ENCODE measurements around the gene MYH10. TPM values are rescaled to one million over a fixed set of nuclear protein-coding genes. Genes with fewer than 3 reads are reported as not detected.

MYH10 gene
- total RNA-seq, result 49.7 TPM
- long read RNA-seq, full-length matches to known transcripts, result 10 of 38 reads
- long read RNA-seq, partial matches to known transcripts, result 20 of 38 reads
- long read RNA-seq, other reads (novel, unspliced or antisense), result 8 of 38 reads

DNA sequence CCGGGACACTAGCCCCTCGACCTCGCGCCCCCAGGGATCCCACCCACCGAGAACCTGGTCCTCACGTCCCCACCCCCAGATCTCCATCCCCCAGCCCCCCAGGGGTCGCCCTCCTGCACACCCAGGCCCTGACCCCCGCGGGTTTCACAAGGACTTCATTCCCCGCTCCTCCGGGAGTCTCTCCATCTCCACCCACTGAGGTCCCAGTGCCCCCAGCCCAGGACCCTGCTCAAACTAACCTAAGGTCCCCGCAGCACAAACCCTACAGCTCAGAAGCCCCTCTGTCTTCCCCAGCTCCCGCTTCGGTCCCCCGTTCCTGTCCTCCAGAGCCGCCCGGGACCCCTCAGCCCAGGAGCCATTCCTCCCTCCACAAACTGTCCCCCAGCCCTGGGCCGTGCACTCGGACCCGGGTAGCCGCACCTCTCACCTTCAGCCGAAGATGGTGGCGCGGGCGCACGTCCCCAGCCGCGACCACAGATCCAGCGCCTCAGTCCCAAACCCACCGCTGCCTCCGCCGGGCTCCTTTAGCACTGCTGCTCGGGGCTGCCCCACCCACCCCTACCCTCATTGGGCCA is at the start of gene MYH10:
Gene MYH10, minus strand, starts transcription at position 499 of the 575 bp plus-strand sequence. CDS start 7,479 bp downstream, outside the sequence.
- H3K9me3 ChIP-seq (replicated peaks), result no peaks in the 10 kb centered on the region

DNA sequence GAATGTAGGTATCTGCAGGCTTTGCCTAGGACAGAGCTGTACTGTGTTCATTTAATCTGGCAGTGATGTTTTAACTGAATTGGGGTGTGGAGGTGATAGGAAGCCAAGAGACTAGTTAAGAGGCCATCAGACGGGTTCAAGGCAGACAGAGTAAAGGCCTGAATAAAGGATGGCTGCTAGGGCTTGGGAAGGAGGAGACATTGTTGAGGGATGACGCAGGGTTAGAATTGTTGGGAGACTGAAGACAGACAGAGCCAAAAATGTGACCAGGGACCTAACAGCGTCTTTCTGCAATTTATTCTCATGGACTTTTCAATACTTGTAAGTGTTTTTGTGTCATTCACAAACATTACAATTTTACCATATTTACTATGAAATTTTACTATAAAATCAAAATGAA is 48.6 kb upstream of the MYH10 start:
- Histone ChIP-seq H3K4me1 (peaks cover 28% of the 10 kb centered on the region), H3K27ac (replicated peaks) (no peak overlapping the region), H3K9me3 (replicated peaks) (peaks cover 8% of the 10 kb centered on the region), H3K36me3 (no peaks in the 10 kb centered on the region), H3K27me3 (ENCODE audit: low read depth) (no peaks in the 10 kb centered on the region), H3K4me3 (no peak overlapping the region)
- DNase-seq, result no peak
- TF ChIP-seq, protein P1, sequence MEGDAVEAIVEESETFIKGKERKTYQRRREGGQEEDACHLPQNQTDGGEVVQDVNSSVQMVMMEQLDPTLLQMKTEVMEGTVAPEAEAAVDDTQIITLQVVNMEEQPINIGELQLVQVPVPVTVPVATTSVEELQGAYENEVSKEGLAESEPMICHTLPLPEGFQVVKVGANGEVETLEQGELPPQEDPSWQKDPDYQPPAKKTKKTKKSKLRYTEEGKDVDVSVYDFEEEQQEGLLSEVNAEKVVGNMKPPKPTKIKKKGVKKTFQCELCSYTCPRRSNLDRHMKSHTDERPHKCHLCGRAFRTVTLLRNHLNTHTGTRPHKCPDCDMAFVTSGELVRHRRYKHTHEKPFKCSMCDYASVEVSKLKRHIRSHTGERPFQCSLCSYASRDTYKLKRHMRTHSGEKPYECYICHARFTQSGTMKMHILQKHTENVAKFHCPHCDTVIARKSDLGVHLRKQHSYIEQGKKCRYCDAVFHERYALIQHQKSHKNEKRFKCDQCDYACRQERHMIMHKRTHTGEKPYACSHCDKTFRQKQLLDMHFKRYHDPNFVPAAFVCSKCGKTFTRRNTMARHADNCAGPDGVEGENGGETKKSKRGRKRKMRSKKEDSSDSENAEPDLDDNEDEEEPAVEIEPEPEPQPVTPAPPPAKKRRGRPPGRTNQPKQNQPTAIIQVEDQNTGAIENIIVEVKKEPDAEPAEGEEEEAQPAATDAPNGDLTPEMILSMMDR (IDR thresholded peaks at IDR 0.05; ENCODE audit: borderline replicate concordance), result no peak
- intact Hi-C loops (cut with micrococcal nuclease), result no loop called here

More for the DNA sequence above, at the start of gene MYH10:
- H3K4me3 ChIP-seq, result peak within 1 kb of the TSS; percentile 91
- intact Hi-C loops (cut with micrococcal nuclease), result no loop called here
- no peak for DNase-seq
- H3K4me1 ChIP-seq, result peaks cover 49% of the 10 kb centered on the region
- no peaks in the 10 kb centered on the region for H3K27me3 ChIP-seq (ENCODE audit: low read depth)
- no peaks in the 10 kb centered on the region for H3K36me3 ChIP-seq
- H3K27ac ChIP-seq (replicated peaks), result peak within 1 kb of the TSS; percentile 94
- TF ChIP-seq, protein P1 (IDR thresholded peaks at IDR 0.05; ENCODE audit: borderline replicate concordance), result no peak

DNA sequence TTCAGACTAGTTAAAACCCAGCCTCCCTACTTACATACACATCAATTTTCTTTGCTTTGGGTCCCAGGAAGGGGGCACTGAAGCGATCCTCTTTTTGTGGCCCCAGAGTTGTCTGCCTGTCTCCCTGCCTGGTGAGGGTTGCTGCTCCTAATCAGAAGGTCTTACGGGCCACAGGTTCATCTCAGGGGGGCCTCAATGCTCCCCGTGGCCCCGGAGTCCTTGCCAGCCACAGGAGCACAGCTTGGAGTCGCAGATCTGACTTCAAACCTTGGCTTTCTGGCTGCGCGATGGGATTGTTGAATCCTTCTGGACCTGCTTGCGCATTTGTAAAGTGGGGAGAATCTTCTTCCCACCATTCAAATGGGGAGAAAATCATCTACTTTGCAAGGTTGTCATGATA is 44.8 kb upstream of the MYH10 start:
- Histone ChIP-seq H3K4me3 (no peak overlapping the region), H3K36me3 (no peaks in the 10 kb centered on the region), H3K27me3 (ENCODE audit: low read depth) (no peaks in the 10 kb centered on the region), H3K27ac (replicated peaks) (peak overlapping the region; percentile 79), H3K9me3 (replicated peaks) (peaks cover 8% of the 10 kb centered on the region), H3K4me1 (peaks cover 29% of the 10 kb centered on the region)
- TF ChIP-seq, protein P1 (IDR thresholded peaks at IDR 0.05; ENCODE audit: borderline replicate concordance), result no peak
- DNase-seq, result no peak
- intact Hi-C loops (cut with micrococcal nuclease), result no loop called here

DNA sequence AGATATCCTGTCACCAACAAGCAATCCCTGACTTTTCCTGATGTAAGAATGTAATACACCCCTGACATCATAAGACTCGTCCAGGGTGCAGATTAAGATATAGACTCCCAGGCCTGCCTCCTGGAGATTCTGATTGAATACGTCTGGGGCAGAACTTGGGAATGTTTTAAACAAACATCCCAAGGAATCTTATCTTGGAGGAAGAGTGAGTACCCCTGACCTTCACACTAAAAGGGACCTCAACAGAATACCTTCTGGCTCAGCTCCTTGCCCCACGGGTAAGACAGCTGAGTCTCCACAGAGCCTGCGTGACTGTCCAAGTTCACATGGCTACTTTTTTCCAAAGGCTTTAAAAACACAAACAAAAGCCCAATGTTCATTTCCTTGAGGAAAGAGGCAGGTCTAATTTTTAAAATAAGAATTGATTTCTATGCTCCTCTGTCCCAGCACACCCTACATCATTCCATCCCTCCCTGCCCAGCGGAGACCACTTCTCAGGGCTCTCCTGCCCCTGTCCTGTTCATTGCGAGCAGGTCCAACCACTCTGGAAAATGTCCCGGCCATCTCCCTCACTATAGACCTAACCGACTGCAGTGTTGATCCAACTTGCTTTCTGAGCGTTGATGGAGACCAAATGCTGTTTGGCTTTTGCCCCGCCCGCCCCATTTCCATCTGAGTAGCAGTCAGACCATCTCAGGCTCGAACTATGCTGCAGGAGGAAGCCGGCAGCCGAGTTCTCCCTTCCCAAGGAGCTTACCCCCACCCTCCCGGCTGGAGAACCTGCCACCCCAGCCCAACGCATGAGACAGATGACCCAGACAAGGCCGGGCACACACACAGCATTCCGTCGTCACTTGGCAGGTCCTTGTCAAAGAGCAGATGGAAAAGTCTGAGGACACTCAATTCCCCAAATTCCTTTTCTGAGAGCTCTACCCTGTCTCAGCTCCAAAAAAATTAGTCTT is 44.1 kb upstream of the MYH10 start:
- TF ChIP-seq, protein P1 (IDR thresholded peaks at IDR 0.05; ENCODE audit: borderline replicate concordance), result no peak
- Histone ChIP-seq H3K4me3 (no peak overlapping the region), H3K9me3 (replicated peaks) (peaks cover 8% of the 10 kb centered on the region), H3K4me1 (peaks cover 23% of the 10 kb centered on the region), H3K36me3 (no peaks in the 10 kb centered on the region), H3K27ac (replicated peaks) (peak overlapping the region; percentile 79), H3K27me3 (ENCODE audit: low read depth) (no peaks in the 10 kb centered on the region)
- intact Hi-C loops (cut with micrococcal nuclease), result no loop called here
- DNase-seq, result peak; percentile 84

DNA sequence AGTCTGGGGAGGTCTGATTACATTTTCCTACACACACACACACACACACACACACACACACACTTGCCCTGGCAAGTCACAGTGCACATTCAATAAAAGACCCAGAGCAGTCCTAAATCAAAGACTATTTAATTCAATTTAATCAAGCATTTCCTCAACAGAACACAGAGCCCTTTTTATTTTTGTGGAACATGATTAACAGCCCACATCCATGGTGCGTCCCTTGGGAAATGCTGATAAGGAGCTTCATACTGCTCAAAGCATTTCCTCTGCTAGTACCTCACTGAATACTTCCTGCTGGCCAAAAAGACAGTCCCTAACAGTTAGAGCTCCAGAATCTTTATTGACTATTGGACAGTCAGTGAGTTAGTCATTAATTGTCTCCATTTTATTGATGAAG is 43.1 kb upstream of the MYH10 start:
- TF ChIP-seq, protein P1 (IDR thresholded peaks at IDR 0.05; ENCODE audit: borderline replicate concordance), result no peak
- intact Hi-C loops (cut with micrococcal nuclease), result no loop called here
- Histone ChIP-seq H3K27ac (replicated peaks) (peak overlapping the region; percentile 79), H3K4me1 (peaks cover 23% of the 10 kb centered on the region), H3K4me3 (no peak overlapping the region), H3K27me3 (ENCODE audit: low read depth) (no peaks in the 10 kb centered on the region), H3K36me3 (no peaks in the 10 kb centered on the region), H3K9me3 (replicated peaks) (peaks cover 7% of the 10 kb centered on the region)
- DNase-seq, result no peak
